ENCODE data around the gene DYRK1A.

The DYRK1A gene

DNA sequence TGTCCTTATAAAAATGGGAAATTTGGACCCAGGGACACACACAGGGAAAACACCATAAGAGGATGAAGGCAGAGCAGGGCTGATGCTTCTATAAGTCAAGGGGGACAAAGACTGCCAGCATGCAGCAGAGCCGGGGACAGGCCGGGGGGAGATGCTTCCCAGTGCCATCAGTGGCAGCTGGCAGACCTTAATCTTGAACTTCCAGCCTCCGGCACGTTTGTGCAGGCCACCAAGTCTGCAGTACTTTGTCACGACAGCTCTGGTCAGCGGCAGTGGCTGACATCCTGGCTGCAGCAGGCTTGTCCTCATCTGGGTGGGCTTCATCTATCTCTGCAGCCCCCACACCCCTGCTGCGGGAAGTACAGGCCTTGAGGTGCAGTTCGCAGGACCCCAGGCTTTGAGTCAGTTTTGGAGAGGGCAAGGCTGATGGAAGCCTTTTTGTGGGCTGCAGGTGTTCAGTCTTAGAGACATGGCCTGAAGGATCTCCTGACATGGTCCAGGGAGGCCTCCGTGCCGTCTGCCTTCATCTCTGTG, 186.0 kb downstream of the DYRK1A start:
- no peak for DNase-seq

DNA sequence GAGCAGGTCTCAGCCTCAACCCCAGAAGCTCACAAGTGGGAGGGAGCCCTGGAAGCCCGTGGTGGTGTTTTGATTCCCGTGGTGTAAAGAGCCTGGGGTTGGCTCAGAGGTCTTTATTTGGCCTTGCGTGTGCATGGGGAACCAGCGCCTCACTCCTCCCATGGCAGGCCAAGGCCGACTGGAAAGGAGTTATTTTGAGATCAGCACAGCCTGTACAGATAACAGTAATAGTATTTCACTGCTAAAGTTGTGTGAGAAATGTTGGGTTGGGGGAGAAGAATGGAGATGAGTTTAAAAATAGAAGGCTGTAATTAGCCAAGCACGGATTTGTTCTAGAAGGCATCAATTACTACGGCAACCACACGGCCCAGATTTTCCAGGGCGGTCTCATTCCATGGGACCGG, 186.5 kb downstream of the DYRK1A start:
- DNase-seq: no peak

DNA sequence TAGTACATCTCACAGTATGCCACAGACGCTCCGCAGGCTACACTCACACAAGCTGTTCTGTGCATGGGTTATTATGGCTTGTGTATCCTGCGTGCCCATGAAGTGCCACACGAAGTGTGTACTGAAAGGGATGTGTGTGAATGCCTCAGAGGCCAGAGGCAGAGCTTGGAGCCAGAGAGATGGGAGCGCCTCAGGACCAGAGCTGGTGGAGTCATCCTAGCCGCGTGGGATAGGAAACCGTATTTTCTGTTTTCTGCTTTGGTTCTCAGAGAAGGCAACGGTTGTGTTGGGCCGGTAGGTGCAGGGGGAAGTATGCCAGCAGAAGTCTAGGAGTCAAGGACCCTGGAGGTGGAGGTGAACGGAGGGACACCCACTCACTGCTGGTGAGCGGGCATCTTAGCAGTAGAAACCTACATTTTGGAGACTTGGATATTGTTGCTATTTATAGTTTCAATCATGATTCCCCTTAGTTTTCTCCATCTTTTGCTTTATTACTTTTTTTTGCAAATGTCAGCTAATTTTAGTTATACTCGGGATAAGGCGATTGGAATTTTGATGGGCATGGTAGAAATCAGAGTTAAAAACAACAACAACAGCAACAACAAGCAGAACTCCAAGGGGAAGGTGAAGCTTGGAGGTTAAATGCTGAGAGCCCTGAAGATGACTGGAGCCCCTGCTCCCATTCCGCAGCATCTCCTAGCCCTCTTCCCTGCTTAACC, 188.2 kb downstream of the DYRK1A start:
- no peak for DNase-seq

DNA sequence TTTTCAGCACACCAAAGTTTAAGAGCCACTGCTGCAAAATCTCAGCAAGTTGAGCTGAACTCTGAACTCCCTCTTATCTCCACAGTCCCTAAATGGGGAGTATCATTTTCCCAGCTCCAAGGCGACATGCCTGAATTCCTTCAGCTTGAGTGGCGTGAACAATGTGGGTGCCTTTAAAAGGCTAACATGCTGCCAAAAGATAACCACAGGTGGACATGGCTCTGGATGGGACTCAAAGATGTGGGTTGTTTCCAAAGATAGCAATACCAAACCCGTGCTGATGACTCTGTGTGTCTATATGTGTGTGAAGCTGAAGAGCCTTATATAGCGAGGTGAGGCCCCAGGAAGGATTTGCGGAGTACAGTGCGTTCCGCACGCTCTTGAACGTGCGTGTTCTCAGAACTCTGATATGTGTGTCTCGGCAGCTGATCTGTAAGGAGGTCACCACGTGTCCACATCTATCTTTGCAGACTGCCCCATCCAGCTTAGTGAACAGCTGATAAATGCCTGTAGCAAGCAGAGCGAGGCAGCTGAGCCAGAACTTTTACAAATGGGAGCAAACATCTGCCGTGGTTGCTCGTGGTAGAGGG, 189.2 kb downstream of the DYRK1A start:
- DNase-seq: no peak

DNA sequence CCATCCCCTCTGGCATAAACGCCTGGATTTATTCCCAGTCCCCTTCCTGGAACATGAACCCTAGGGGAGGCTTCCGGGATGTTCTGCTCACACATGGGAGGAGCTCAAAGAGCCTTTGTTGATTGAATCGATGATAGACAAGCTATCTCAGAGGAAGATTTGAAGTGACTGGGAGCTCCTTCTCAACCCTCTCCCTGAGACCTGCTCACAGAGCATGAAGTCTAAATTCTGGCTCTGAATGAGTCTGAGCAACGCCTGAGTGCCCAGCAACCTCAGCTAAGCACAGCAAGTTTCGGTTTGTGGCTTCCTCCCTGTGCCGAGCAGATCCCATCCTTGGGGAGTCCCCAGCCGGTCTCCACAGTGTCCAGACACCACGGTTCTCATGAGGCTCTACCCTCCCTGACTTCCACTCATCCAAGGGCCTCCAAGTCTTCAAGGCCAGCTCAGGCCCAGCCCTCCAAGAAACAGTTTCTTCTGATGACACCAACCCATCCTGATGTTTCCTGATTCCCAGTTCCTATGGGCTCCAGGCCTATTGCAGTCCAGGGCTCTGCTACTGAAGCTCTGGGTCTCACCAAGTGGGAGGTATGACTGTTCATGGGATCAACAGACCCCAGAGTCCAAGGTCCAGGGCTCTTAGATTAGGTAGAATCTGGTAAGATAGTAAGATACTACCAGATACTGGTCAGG, 190.8 kb downstream of the DYRK1A start:
- no peak for DNase-seq

DNA sequence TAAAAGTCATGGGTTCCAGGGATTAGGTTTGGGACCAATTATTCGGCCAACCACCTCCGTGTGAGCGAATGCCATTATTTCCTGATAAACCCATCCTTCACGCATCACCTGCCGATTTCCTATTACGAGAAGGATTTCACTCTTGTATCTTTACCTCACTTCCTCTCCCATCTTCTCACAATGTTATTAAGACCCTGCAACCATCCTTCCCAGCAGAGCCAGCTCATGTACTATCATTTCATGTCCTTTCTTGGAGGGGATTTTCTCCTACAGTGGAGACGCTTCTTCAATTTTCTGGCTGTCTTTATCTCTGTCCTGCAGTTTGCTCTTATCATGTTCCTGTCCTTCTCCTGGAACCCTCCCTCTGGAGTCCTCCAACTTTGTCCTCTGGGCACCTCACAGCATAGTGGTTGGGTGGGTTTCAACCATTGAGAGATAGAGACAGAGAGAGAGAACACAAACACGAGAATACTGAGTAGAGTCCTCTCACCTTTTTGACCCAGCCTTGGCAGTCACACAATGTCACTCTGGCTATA, 192.2 kb downstream of the DYRK1A start:
- no peak for DNase-seq

DNA sequence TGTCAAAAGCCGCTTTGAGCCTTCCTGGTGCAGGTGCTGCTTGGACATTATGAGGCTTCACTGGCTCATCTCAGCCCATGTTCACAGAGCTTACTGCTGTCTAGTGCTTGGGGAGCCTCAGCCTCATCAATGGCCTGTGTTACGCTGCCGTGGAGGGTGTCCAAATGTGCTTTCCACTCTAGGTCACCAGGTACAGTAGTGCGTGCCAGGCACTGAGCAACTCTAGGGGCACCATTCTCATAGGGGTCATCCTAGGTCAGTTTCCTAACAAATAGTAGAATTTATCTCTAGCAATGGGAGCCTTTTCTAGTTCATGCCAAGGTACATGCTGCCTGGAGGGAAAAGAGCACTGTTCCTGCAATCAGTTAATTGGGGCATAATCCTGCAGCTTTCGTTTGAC, 193.8 kb downstream of the DYRK1A start:
- no peak for DNase-seq

DNA sequence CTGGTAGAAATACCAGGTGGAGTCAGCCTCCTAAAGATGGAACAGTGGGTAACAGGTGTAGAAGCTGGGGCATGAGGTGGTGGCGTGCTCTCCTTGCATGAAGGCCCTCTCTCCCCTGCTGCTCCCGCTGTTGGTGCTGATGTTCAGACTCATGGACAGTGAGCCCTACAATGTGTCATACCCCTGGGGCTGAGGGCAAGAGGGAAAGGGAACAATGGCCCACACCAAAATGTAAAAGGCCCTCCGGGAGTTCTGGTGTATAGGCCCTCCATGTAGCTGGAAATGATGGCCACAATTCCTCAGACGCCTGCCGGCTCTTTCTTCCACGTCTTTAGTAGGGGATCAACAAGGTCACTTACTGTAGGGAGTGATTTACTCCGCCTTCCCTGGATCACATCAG, 194.9 kb downstream of the DYRK1A start:
- DNase-seq: no peak

DNA sequence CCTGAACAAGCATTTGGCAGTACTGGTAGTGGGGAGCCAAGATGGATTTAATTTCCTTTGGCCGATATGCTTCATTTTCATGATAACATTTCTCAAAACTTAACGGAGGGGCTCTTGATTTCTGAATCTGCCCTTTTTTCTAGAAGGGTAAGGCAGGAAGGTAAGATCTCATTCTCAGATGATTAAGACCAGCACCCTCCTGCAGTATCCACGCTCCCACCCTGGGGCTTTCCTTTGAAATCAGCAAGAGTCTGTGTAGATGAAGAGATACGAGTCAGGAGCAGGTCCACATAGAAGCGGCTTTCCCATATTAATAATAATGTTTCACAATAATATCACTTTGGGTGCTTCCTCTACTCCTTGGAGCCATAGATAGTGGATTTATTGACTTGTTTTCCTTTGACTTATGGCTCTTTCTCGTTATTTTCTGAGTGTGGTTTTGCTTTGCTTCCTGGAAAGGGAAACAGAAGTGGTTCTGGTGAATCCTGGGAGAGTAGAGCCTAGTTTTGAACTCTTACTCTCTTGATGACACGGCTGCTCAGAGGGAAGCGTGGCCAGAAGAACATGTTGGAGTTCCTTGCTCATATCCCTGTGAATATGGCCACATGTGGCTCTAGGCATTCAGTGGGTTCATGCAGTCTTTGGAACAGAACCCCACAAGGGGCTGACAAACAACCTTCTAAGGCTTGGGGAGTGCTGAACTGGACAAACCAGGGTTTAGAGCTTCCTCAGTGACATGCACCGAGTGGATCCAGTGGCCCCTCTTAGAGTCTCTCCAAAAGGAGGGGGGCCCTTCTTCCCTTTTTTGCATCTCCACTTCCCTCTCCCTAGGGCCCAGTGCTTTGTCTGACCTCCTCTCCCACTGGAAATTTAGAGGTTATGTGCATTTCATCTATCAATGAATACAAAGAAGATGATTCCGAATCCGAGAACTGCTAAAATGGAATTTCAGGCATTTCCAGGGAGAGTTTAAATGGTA, 195.7 kb downstream of the DYRK1A start:
- DNase-seq: no peak

DNA sequence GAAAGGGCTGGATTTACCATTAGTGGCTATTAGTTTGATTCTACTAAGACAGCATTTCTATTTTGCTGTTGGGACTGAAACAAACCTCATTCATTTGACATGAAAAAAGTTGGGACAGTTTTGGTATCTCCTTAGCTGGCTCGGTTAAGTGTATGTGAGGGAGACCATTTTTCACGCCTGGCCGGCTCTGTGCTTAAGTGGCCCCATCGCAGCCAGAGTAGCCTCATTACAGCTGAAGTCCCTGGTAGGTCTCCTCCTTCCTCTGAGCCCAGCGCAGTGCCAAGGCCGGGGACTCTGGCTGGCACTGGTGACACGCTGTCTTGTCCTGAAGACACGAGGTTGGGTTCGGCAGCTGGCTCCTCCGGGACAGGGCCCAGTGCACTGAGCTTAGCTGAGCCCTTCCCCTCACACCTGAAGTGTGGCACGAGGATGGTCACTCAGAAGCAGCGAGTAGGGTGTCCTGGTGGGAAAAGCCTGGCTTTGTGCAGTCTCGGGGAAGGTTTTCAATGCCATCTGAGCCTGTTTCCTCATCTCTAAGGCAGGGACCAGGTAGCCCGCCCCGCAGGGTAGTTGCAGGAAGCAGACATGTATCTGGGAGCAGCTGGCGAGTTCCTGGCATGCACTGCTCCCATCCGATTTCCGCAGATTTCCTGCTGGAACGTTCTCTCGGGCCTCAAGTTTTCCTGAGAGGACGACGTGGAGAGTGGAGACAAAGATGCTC, 196.5 kb downstream of the DYRK1A start:
- peak; percentile 40 for DNase-seq

DNA sequence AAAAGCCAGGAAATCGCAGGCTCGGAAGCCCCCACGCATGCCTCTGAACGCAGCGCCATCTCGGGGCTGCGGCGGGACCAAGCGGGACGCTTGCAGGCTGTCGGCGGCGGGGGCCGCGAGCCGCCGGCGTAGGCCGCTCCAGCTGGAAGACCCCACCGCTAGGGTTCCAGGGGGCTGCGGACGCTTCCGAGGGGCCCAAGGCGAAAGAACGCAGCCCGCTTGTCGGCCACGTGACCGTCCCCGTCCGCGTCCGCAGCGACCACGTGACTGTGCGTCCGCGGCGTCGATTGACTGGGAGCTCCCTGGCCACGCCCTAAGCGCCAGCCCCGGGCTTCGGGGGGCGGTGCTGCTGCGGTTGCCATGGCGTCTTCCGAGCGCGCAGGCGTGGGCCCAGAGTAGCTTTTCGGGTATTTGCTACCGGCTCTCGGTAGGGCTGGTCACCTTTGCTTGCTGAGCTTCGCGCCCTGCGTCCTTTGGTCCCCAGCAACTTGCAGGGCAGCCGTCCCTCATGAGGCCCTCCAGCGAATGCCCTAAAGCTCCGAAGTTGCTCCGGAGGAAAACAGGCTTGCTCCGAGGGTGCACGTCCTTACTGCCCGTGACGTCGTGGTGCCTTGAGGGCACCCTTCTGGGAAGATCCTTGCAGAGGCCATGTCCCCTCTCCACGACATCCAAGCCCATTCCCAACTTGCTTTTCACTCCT, 197.2 kb downstream of the DYRK1A start:
- DNase-seq: peak; percentile 94

DNA sequence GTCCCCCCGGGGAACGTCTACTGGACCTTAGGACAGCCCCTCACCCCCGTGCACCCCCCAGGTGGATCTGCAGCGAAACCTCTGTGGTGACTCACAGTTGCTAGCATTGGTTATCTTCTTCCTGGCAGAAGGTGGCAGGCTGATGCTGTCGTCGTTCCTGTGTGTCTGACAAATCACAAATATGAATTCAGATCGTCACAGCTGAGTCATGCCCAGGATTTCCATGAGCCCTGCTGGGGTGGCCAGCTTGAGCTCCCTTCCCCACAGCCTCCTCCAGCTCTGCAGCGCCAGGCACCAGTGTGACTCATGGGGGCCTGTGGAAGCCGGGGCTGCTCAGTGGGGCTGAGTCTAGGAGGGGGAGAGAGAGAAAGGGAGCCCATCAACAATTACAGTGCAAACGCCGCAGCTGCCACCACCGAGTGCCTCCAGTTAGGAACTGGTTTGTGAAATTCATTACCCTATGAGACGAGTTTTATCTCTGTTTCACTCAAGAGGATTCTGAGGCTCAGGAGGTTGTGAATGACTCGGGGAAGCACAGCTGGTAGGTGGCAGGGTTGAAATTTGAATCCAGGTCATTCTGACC, 197.9 kb downstream of the DYRK1A start:
- DNase-seq: peak; percentile 92

DNA sequence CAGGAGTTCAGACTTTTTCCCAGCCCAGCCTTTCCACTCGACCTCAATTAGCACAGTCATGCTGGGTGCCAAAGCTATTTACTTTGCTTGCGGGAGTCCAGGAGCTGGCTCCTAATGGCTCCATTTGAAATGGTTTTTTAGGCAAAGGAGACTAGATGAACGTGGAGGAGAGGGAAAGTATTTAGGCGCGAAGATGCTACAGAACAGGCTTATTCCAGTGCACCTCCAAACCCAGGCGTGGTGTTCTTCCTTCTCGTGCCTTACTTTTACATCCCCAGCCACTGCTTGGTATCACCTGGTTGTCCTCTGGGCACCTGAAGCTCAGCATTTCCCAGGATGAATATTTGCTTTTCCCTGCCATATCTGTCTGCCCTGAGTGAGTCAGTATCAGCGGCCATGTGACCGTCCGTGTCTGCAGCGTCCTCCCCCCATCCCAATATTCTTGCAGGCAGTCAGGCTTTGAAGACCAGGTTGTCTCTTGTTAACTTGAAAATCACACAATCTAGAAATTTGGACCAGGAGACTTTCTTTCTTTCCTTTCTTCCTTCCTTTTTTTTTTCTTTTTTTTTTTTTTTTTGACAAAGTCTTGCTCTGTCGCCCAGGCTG, 198.5 kb downstream of the DYRK1A start:
- no peak for DNase-seq

DNA sequence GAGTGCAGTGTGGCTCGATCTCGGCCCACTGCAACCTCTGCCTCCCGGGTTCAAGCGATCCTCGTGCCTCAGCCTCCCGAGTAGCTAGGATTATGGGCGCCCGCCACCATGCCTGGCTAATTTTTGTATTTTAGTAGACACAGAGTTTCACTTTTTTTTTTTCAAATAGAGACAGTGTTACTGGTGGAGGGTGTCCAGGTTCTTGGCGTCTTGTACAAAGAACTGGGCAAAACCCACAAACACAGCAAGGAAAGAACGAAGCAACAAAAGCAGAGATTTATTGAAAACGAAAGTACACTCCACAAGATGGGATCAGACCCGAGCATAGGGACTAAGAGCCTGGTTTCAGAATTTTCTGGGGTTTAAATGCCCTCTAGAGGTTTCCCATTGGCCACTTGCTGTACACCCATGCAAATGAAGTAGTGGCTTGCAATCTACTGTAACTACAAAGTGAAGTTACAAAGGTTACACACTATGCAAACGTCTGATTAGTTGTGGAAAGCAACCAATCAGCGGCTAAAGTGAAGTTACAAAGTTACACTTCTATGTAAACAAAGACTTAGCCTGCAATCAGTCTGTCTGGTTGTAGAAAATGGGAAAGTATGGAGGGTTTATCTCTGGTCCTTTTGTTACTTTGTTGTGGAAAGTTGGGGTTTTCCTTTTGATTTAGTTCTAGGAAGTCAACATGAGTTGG, 199.1 kb downstream of the DYRK1A start:
- no peak for DNase-seq

DNA sequence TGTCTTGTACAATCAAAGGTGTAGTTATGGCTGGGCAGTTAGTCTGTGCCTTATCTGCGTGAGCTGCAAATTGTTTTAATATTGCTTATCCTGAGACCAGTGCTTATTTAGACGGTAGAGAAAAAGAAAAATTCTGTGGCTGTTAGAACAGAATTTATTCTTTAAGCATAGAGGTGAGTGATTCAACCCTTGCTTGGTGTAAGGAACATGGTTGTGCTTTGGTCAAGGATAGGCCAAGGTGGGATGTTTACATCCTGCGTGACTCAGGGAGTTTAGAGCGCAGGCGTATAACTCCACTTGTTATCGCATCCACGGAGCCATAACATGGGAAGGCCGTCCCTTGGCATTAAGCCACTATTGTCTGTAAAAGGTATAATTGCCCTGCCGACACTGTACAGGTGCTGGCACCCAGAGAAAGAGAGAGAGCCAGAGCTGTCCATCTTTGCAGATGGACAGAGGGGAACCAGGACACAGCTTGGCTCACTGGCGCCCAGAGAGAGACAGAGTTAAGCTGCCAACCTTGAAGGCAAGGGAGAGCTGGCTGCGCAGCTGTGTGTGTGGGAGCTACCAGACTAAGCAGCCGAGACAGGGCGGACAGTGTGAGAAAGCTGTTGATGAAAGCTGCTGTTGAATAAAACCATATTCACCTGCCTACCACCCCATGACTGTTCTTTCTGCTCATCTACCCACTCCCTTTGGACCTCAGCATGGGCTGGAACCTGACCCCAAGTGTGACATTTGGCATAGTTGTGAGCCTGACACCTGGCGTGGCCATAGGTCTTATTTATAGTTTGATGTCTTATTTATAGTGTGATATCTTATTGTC, 200.4 kb downstream of the DYRK1A start:
- DNase-seq: no peak

DNA sequence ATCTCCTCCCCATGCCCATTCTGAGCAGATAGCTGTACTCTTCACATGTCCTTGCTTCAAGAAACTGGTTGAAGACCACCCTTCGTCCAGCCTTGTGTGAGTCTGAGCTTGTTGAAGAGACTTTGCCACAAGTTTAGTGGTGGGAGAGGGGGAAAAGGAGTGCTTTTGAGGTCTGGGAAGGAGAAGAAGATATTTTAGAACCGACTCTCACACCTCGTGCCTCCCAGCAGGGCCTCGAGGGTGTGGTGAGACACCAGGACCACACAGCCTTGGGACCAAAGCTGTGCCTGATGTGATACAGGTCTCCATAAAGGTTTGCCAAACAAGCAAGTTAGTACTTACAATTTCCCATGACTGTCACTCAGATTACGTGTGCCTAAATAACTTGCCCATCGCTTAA, 201.8 kb downstream of the DYRK1A start:
- no peak for DNase-seq

DNA sequence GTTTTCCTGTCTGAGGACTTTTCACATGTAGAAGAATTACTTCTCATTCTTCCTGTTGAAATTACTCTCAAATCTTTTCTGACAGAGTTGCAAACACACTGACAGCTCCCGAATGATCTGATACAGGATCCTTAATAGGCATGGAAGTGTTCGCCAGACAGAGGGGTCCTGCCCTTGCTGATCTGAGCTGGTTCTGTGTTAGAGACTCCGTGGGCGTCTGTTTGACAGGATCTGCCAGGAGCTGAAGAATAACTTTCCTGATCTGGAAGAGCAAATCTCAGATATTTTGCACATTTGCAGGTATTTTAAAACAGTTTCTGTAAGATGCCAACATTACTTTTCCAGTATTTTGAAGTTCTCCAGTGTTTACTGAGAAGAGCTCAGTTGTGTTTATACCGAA, 202.3 kb downstream of the DYRK1A start:
- DNase-seq: no peak

DNA sequence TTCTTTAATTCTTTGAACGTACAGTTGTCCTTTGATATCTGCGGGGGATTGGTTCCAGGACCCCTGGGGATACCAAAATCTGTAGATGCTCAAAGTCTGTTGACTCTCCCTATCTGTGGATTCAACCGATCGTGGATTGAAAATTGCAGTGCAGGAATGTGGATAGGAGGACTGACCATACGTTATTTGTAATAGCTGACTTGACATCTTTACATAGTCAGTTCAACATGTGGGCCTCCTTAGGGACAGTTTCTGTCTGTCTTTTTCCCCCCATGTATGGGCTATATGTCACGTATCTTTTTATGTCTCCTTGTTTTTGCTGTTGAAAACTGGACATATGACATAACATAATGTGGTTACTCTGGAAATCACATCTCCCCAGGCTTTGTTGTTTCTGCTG, 204.9 kb downstream of the DYRK1A start:
- no peak for DNase-seq

DNA sequence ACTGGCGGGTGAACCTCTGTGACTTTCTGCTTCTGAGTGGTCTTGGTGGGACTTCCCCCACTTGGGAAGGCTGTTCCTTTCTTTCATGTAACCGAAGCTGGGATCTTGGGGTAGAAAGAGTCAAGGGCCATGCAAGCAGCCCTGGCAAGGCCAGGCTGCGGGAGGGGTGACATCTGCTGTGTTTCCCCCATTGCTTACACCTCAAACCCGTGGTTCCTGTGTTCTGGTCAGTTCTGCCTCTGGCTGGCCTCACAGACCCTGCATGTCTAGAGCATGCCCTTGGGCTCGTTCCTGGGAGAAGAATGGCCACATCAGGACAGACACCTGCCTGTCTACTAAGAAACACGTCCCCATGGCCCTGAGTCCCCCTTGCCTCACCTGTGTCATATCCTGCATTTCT, 207.7 kb downstream of the DYRK1A start:
- DNase-seq: no peak
